ENCODE measurements around the gene KRTCAP2.
"Not testable (repeated sequence)": the region's sequence is repeated elsewhere in the genome, so short reads cannot be mapped to it uniquely, and the experiment has no call there.

The KRTCAP2 gene

GRCh38 chr1:155166471-155167165 lies 6.5 kb downstream of the KRTCAP2 start:
- TF ChIP-seq, protein P1, sequence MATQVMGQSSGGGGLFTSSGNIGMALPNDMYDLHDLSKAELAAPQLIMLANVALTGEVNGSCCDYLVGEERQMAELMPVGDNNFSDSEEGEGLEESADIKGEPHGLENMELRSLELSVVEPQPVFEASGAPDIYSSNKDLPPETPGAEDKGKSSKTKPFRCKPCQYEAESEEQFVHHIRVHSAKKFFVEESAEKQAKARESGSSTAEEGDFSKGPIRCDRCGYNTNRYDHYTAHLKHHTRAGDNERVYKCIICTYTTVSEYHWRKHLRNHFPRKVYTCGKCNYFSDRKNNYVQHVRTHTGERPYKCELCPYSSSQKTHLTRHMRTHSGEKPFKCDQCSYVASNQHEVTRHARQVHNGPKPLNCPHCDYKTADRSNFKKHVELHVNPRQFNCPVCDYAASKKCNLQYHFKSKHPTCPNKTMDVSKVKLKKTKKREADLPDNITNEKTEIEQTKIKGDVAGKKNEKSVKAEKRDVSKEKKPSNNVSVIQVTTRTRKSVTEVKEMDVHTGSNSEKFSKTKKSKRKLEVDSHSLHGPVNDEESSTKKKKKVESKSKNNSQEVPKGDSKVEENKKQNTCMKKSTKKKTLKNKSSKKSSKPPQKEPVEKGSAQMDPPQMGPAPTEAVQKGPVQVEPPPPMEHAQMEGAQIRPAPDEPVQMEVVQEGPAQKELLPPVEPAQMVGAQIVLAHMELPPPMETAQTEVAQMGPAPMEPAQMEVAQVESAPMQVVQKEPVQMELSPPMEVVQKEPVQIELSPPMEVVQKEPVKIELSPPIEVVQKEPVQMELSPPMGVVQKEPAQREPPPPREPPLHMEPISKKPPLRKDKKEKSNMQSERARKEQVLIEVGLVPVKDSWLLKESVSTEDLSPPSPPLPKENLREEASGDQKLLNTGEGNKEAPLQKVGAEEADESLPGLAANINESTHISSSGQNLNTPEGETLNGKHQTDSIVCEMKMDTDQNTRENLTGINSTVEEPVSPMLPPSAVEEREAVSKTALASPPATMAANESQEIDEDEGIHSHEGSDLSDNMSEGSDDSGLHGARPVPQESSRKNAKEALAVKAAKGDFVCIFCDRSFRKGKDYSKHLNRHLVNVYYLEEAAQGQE (IDR thresholded peaks at IDR 0.05; ENCODE audit: insufficient replicate concordance, low read depth), result peak; percentile 17
- TF ChIP-seq SPI1 (IDR thresholded peaks at IDR 0.05; ENCODE audit: borderline replicate concordance, low read depth) (peak; percentile 3; the same call in 1 of the 2 replicates), GABPA (IDR thresholded peaks at IDR 0.05; ENCODE audit: low read depth) (peak; percentile 22; the same call in 1 of the 2 replicates), POLR2AphosphoS5 (IDR thresholded peaks at IDR 0.05; ENCODE audit: low read depth) (peak; percentile 99)
- TF ChIP-seq, protein P2, sequence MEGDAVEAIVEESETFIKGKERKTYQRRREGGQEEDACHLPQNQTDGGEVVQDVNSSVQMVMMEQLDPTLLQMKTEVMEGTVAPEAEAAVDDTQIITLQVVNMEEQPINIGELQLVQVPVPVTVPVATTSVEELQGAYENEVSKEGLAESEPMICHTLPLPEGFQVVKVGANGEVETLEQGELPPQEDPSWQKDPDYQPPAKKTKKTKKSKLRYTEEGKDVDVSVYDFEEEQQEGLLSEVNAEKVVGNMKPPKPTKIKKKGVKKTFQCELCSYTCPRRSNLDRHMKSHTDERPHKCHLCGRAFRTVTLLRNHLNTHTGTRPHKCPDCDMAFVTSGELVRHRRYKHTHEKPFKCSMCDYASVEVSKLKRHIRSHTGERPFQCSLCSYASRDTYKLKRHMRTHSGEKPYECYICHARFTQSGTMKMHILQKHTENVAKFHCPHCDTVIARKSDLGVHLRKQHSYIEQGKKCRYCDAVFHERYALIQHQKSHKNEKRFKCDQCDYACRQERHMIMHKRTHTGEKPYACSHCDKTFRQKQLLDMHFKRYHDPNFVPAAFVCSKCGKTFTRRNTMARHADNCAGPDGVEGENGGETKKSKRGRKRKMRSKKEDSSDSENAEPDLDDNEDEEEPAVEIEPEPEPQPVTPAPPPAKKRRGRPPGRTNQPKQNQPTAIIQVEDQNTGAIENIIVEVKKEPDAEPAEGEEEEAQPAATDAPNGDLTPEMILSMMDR (IDR thresholded peaks at IDR 0.05; ENCODE audit: insufficient read depth, low read length), result no peak
- Histone ChIP-seq H3K4me3 (replicated peaks; ENCODE audit: insufficient read depth, low read length) (0 out of 2 replicates have a peak overlapping the region, but pooled peaks have one; percentile 1), H3K27ac (replicated peaks) (peak overlapping the region; percentile 52), H3K27me3 (ENCODE audit: insufficient read depth, poor library complexity, severe bottlenecking) (no peaks in the 10 kb centered on the region)
- DNase-seq (ENCODE audit: low read depth in 1 of 2, low spot score in 1 of 2), result peak in 1 of 2 experiments; percentile 90

DNA sequence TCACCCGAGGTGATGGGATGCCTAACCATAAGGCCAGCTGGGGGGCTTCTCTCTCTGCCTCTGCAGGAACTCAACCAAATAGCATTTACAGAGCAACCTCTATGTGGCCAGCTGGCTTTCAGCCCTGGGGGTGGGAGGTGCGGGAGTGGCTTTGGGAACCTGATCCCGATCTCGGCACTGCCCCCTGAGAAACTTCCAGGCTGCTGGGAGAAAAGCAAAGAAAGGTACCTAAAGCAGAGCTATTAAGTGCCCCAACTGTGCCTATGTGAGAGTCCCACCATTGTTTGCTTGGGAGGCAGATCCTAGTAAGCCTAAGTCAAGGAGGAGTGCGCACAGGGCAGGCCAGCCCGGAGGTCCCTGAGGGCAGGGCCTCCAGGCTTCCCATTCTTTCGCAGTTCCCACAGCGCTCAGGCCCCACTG lies 7.0 kb downstream of the KRTCAP2 start:
- no peak for DNase-seq (ENCODE audit: low read depth in 1 of 2, low spot score in 1 of 2)
- no peak for TF ChIP-seq SPI1 (IDR thresholded peaks at IDR 0.05; ENCODE audit: borderline replicate concordance, low read depth)
- TF ChIP-seq GABPA (IDR thresholded peaks at IDR 0.05; ENCODE audit: low read depth), result no peak
- no peak for TF ChIP-seq POLR2AphosphoS5 (IDR thresholded peaks at IDR 0.05; ENCODE audit: low read depth)
- TF ChIP-seq, protein P1 (IDR thresholded peaks at IDR 0.05; ENCODE audit: insufficient replicate concordance, low read depth), result no peak
- TF ChIP-seq, protein P2 (IDR thresholded peaks at IDR 0.05; ENCODE audit: insufficient read depth, low read length), result no peak

GRCh38 chr1:155164625-155165024 lies 8.5 kb downstream of the KRTCAP2 start:
- H3K4me3 ChIP-seq (replicated peaks; ENCODE audit: insufficient read depth, low read length); H3K27me3 ChIP-seq (ENCODE audit: insufficient read depth, poor library complexity, severe bottlenecking); DNase-seq (ENCODE audit: low read depth in 1 of 2, low spot score in 1 of 2); H3K27ac ChIP-seq (replicated peaks): not testable (repeated sequence)

More for the DNA sequence above, 7.0 kb downstream of the KRTCAP2 start:
- H3K27me3 ChIP-seq (ENCODE audit: insufficient read depth, poor library complexity, severe bottlenecking), result no peaks in the 10 kb centered on the region
- peak overlapping the region; percentile 52 for H3K27ac ChIP-seq (replicated peaks)
- no peak overlapping the region for H3K4me3 ChIP-seq (replicated peaks; ENCODE audit: insufficient read depth, low read length)

GRCh38 chr1:155163785-155164184 lies 9.3 kb downstream of the KRTCAP2 start:
- H3K27me3 ChIP-seq (ENCODE audit: insufficient read depth, poor library complexity, severe bottlenecking); H3K4me3 ChIP-seq (replicated peaks; ENCODE audit: insufficient read depth, low read length); DNase-seq (ENCODE audit: low read depth in 1 of 2, low spot score in 1 of 2); H3K27ac ChIP-seq (replicated peaks): not testable (repeated sequence)

- not testable (repeated sequence) for H3K27ac ChIP-seq (replicated peaks); H3K4me3 ChIP-seq (replicated peaks; ENCODE audit: insufficient read depth, low read length); DNase-seq (ENCODE audit: low read depth in 1 of 2, low spot score in 1 of 2); H3K27me3 ChIP-seq (ENCODE audit: insufficient read depth, poor library complexity, severe bottlenecking)
Measured at GRCh38 chr1:155162631-155163030, 10.5 kb downstream of the KRTCAP2 start.

All from HL-60 (cell line).